IMR-90 (cell line): ENCODE measurements around the gene C10orf95. TPM values are rescaled to one million over a fixed set of nuclear protein-coding genes. Genes with fewer than 3 reads are reported as not detected.

ENCODE experiments used
- ATAC-seq: fragments of 200-7000 bp; cut with Tn5 transposase; 2 replicates; pipeline ENCODE4 v1.9.1; 2020; ENCODE audit warnings: low read depth, mild to moderate bottlenecking, moderate library complexity
- BruUV-seq: library from RNA; stranded (reverse); fragments of 400-500 nt; replicated peaks from 2 replicates; lab custom pipeline; 2021; lab: Mats Ljungman, UMichigan
- CTCF ChIA-PET: fragments of 300-600 bp; formaldehyde crosslinking; extraction: SDS; loops from one replicate; lab custom pipeline; 2021; ENCODE audit warnings: antibody characterized with exemption; lab: Yijun Ruan, JAX
- POLR2A ChIA-PET: fragments of 300-600 bp; sonication (Branson Sonifier 250); formaldehyde crosslinking; loops from one replicate; lab custom pipeline; 2022; ENCODE audit warnings: antibody characterized with exemption; ENCODE audit not compliant: unreplicated experiment; lab: Charles Lee
- DNase-seq: peaks from one replicate; pipeline ENCODE4 v3.0.0; 2013
- H2AFZ ChIP-seq: replicated peaks from 2 replicates; pipeline ENCODE3; 2013; ENCODE audit warnings: low read length, mild to moderate bottlenecking; ENCODE audit not compliant: poor library complexity
- H2AK5ac ChIP-seq: 2 replicates; pipeline ENCODE4 v1.6.1; 2013; ENCODE audit warnings: low read depth, low read length, inconsistent platforms
- H2AK9ac ChIP-seq: replicated peaks from 2 replicates; pipeline ENCODE3; 2013; ENCODE audit warnings: mild to moderate bottlenecking, low read depth, low read length, moderate library complexity; ENCODE audit not compliant: poor library complexity
- H2BK120ac ChIP-seq: 2 replicates; pipeline ENCODE4 v1.6.1; 2013; ENCODE audit warnings: low read depth, low read length, inconsistent platforms
- H2BK15ac ChIP-seq: 3 replicates; pipeline ENCODE4 v1.6.1; 2013; ENCODE audit warnings: low read depth, low read length, inconsistent platforms
- H2BK20ac ChIP-seq: 2 replicates; pipeline ENCODE4 v1.6.1; 2013; ENCODE audit warnings: low read depth, mild to moderate bottlenecking, inconsistent platforms, low read length, moderate library complexity
- H2BK5ac ChIP-seq: 2 replicates; pipeline ENCODE4 v1.6.1; 2013; ENCODE audit warnings: mild to moderate bottlenecking, low read depth, low read length, inconsistent platforms; ENCODE audit not compliant: poor library complexity, severe bottlenecking
- H3K14ac ChIP-seq: replicated peaks from 2 replicates; pipeline ENCODE4 v1.6.1; 2013; ENCODE audit warnings: low read depth, low read length, inconsistent platforms
- H3K18ac ChIP-seq: 2 replicates; pipeline ENCODE4 v1.6.1; 2013; ENCODE audit warnings: low read depth, low read length, control low read depth
- H3K23ac ChIP-seq: 2 replicates; pipeline ENCODE4 v1.6.1; 2013; ENCODE audit warnings: low read depth, low read length, inconsistent platforms
- H3K27ac ChIP-seq: 2 replicates; pipeline ENCODE4 v1.5.1; 2013; ENCODE audit warnings: mild to moderate bottlenecking, control low read depth, low read length; ENCODE audit not compliant: insufficient read depth
- H3K27me3 ChIP-seq: 2 replicates; pipeline ENCODE4 v1.6.1; 2013; ENCODE audit warnings: low read length; ENCODE audit not compliant: control insufficient read depth, insufficient read depth
- H3K36me3 ChIP-seq: 2 replicates; pipeline ENCODE4 v1.6.1; 2013; ENCODE audit warnings: low read length, mixed read lengths; ENCODE audit not compliant: control insufficient read depth, insufficient read depth
- H3K4ac ChIP-seq: 2 replicates; pipeline ENCODE4 v1.6.1; 2013; ENCODE audit warnings: low read depth, low read length, inconsistent platforms
- H3K4me1 ChIP-seq: 2 replicates; pipeline ENCODE4 v1.6.1; 2013; ENCODE audit warnings: low read length, mixed read lengths; ENCODE audit not compliant: control insufficient read depth, insufficient read depth
- H3K4me2 ChIP-seq: 2 replicates; pipeline ENCODE4 v1.6.1; 2013; ENCODE audit warnings: low read depth, mild to moderate bottlenecking, control low read depth, low read length, moderate library complexity
- H3K4me3 ChIP-seq: 2 replicates; pipeline ENCODE4 v1.5.1; 2013; ENCODE audit warnings: low read depth, mild to moderate bottlenecking, control low read depth, low read length, moderate library complexity; ENCODE audit not compliant: insufficient read depth
- H3K56ac ChIP-seq: 2 replicates; pipeline ENCODE4 v1.6.1; 2013; ENCODE audit warnings: low read length, inconsistent platforms; ENCODE audit not compliant: insufficient read depth; ENCODE audit errors: extremely low read depth
- H3K79me1 ChIP-seq, 2 experiments: 2 replicates each; pipeline ENCODE4 v1.6.1; 2013; ENCODE audit warnings: low read length in 2 of 2, inconsistent platforms in 1 of 2, low read depth in 1 of 2
- H3K9ac ChIP-seq: 2 replicates; pipeline ENCODE4 v1.6.1; 2013; ENCODE audit warnings: low read depth, low read length, control low read depth
- H3K9me1 ChIP-seq: 2 replicates; pipeline ENCODE4 v1.6.1; 2013; ENCODE audit warnings: low read length, inconsistent platforms; ENCODE audit not compliant: insufficient read depth
- H3K9me3 ChIP-seq: 2 replicates; pipeline ENCODE4 v1.6.1; 2013; ENCODE audit warnings: low read length; ENCODE audit not compliant: control insufficient read depth, insufficient read depth
- H4K20me1 ChIP-seq: 2 replicates; pipeline ENCODE4 v1.6.1; 2013; ENCODE audit warnings: low read length, inconsistent platforms; ENCODE audit not compliant: insufficient read depth
- H4K5ac ChIP-seq: 2 replicates; pipeline ENCODE4 v1.6.1; 2013; ENCODE audit warnings: mild to moderate bottlenecking, low read depth, low read length, control low read depth
- H4K8ac ChIP-seq, 2 experiments: 2 replicates each; pipeline ENCODE4 v1.6.1; 2013; ENCODE audit warnings: low read depth in 2 of 2, low read length in 2 of 2, control low read depth in 1 of 2, inconsistent platforms in 1 of 2
- H4K91ac ChIP-seq: 2 replicates; pipeline ENCODE4 v1.6.1; 2013; ENCODE audit warnings: low read depth, low read length, inconsistent platforms; ENCODE audit not compliant: insufficient read depth
- CEBPB ChIP-seq: IDR thresholded peaks from 2 replicates; pipeline ENCODE4 v1.6.1; 2012; ENCODE audit warnings: low read depth, low read length, improper control_type of control experiment
- CHD1 ChIP-seq: IDR thresholded peaks from 2 replicates; pipeline ENCODE4 v1.6.1; 2012; ENCODE audit warnings: low read depth, low read length, improper control_type of control experiment
- ELK1 ChIP-seq: fragments of 150-350 bp; IDR thresholded peaks from 2 replicates; pipeline ENCODE4 v1.6.1; 2016; ENCODE audit warnings: low read depth, mild to moderate bottlenecking, low read length, moderate library complexity, borderline replicate concordance
- FOS ChIP-seq: fragments of 150-350 bp; IDR thresholded peaks from 2 replicates; pipeline ENCODE4 v1.6.1; 2016; ENCODE audit warnings: low read depth, low read length
- MAZ ChIP-seq: IDR thresholded peaks from 2 replicates; pipeline ENCODE4 v1.6.1; 2012; ENCODE audit warnings: low read depth, mild to moderate bottlenecking, low read length, improper control_type of control experiment, moderate library complexity, borderline replicate concordance
- MXI1 ChIP-seq: IDR thresholded peaks from 2 replicates; pipeline ENCODE4 v1.6.1; 2012; ENCODE audit warnings: low read depth, mild to moderate bottlenecking, low read length, moderate library complexity, borderline replicate concordance
- NFE2L2 ChIP-seq: fragments of 150-350 bp; IDR thresholded peaks from 2 replicates; pipeline ENCODE4 v1.6.1; 2016; ENCODE audit warnings: low read depth, mild to moderate bottlenecking, low read length
- POLR2A ChIP-seq: IDR thresholded peaks from 2 replicates; pipeline ENCODE4 v1.6.1; 2012; ENCODE audit warnings: mild to moderate bottlenecking, low read depth, low read length
- RAD21 ChIP-seq: IDR thresholded peaks from 2 replicates; pipeline ENCODE4 v1.6.1; 2012; ENCODE audit warnings: low read length, improper control_type of control experiment
- RCOR1 ChIP-seq: IDR thresholded peaks from 2 replicates; pipeline ENCODE4 v1.6.1; 2012; ENCODE audit warnings: mild to moderate bottlenecking, low read length, improper control_type of control experiment; ENCODE audit not compliant: insufficient replicate concordance
- RFX5 ChIP-seq: IDR thresholded peaks from 2 replicates; pipeline ENCODE4 v1.8.0; 2012; ENCODE audit warnings: low read depth, mild to moderate bottlenecking, low read length, moderate library complexity
- SMC3 ChIP-seq: fragments of 150-350 bp; IDR thresholded peaks from 2 replicates; pipeline ENCODE4 v1.6.1; 2016; ENCODE audit warnings: low read depth, mild to moderate bottlenecking, antibody characterized with exemption, low read length, moderate library complexity
- USF2 ChIP-seq: fragments of 150-350 bp; IDR thresholded peaks from 2 replicates; pipeline ENCODE4 v1.6.1; 2017; ENCODE audit warnings: mild to moderate bottlenecking, antibody characterized with exemption, low read length, low read depth
- WGBS, 2 experiments: methylation state at CpG; one replicate each; pipeline versions ENCODE4 v1.1.5 to v1.1.7; 2013; ENCODE audit warnings: missing lambda C conversion rate in 2 of 2; ENCODE audit not compliant: insufficient read length in 1 of 2; ENCODE audit errors: extremely low coverage in 2 of 2; 5-methylcytosine and 5-hydroxymethylcytosine counted together
- dilution Hi-C: fragments of 300-500 bp; cut with HindIII; formaldehyde crosslinking; loops from one replicate; pipeline ENCODE4 v1.14.3; 2018; ENCODE audit warnings: low sequenced_read_pairs; ENCODE audit not compliant: unreplicated experiment
- in situ Hi-C: fragments of 300-500 bp; cut with MboI; formaldehyde crosslinking; loops from 3 replicates; pipeline ENCODE4 v1.14.3; 2019; ENCODE audit warnings: low sequenced_read_pairs, inconsistent platforms, mixed read lengths
- intact Hi-C: fragments of 100-400 bp; cut with micrococcal nuclease; formaldehyde crosslinking; loops from 2 replicates; pipeline ENCODE4 v1.10.0; 2022
- polyA plus RNA-seq, 3 experiments: library from polyadenylated mRNA; depleted of rRNA; stranded (reverse); fragments of >200 nt; gene quantifications; 2 replicates each; pipeline ENCODE4 v1.2.3, GENCODE V29; 2012; ENCODE audit warnings: low replicate concordance in 1 of 3
- total RNA-seq: library from RNA; depleted of rRNA; stranded (reverse); fragments of >200 nt; gene quantifications from 2 replicates; pipeline ENCODE4 v1.2.3, GENCODE V29; 2012
- TF ChIP-seq, protein P1 (sequence below): conservative IDR thresholded peaks from 2 replicates; pipeline ENCODE4 v1.5.1; 2012; ENCODE audit warnings: mild to moderate bottlenecking, low read depth, low read length, improper control_type of control experiment

Gene C10orf95
- total and polyA plus RNA-seq, 2 of the 4 experiments (the other 2 are of a cell fraction), result not detected

DNA sequence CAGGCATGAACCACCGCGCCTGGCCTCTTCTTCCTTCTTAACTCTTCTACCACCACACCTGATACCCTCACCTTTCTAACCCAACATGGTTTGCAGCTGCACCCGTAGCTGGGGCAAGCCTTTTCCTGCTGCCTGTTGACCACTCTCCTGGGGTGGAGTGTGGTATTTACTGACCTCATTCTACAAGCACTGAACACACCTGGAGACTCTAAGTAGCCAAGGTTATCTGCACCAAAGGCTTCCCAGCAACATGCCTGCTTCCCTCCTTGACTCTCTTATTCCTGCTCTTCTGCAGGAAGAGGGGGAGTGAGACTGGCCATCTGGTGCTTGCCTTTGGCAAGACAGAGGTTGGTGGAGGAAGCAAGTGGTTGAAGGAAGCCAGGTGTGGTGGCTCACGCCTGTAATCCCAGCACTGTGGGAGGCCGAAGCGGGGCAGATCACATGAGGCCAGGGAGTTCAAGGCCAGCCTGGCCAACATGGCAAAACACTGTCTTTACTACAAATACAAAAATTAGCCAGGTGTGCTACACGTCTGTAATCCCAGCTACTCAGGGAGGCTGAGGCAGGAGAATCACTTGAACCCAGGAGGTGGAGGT is 41.1 kb upstream of the C10orf95 start:
- Histone ChIP-seq H3K4me3 (no peak overlapping the region), H3K4ac (no peak overlapping the region), H4K91ac (no peak overlapping the region), H3K23ac (no peak overlapping the region), H4K20me1 (peaks cover 63% of the 10 kb centered on the region), H3K27ac (no peak overlapping the region), H2BK5ac (no peak overlapping the region), H3K4me1 (no peaks in the 10 kb centered on the region), H2AK5ac (no peak overlapping the region), H3K9me1 (peaks cover 14% of the 10 kb centered on the region; the same call in 1 of the 2 replicates), H3K27me3 (no peaks in the 10 kb centered on the region), H4K8ac (no peak overlapping the region), H4K5ac (no peak overlapping the region), H3K36me3 (peaks cover 24% of the 10 kb centered on the region), H2AK9ac (no peak overlapping the region), H2BK20ac (no peak overlapping the region), H2BK120ac (no peak overlapping the region), H3K9me3 (no peaks in the 10 kb centered on the region), H3K56ac (no peak overlapping the region), H3K79me1 (peaks cover 25 to 68% of the 10 kb centered on the region in 2 experiments), H2BK15ac (no peak overlapping the region), H3K14ac (no peak overlapping the region), H3K4me2 (no peak overlapping the region), H2AFZ (no peak overlapping the region), H3K9ac (no peak overlapping the region), H3K18ac (no peak overlapping the region)
- ChIA-PET POLR2A (no interaction called here), CTCF (no interaction called here)
- TF ChIP-seq RCOR1 (no peak), NFE2L2 (no peak), CEBPB (no peak), SMC3 (no peak), FOS (no peak), CHD1 (no peak), USF2 (no peak), RAD21 (no peak), MAZ (no peak), MXI1 (no peak), ELK1 (no peak), RFX5 (no peak), POLR2A (no peak)
- TF ChIP-seq, protein P1, sequence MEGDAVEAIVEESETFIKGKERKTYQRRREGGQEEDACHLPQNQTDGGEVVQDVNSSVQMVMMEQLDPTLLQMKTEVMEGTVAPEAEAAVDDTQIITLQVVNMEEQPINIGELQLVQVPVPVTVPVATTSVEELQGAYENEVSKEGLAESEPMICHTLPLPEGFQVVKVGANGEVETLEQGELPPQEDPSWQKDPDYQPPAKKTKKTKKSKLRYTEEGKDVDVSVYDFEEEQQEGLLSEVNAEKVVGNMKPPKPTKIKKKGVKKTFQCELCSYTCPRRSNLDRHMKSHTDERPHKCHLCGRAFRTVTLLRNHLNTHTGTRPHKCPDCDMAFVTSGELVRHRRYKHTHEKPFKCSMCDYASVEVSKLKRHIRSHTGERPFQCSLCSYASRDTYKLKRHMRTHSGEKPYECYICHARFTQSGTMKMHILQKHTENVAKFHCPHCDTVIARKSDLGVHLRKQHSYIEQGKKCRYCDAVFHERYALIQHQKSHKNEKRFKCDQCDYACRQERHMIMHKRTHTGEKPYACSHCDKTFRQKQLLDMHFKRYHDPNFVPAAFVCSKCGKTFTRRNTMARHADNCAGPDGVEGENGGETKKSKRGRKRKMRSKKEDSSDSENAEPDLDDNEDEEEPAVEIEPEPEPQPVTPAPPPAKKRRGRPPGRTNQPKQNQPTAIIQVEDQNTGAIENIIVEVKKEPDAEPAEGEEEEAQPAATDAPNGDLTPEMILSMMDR, result no peak
- dilution Hi-C loops, result no loop called here
- WGBS, 2 experiments, result 100% methylated on average over 2 of the region's 7 CpGs; no CpG with 5 or more reads in 1 of the 2 experiments
- intact Hi-C loops, result no loop called here
- DNase-seq (no peak), ATAC-seq (no peak)
- BruUV-seq, result no TSS peak
- in situ Hi-C loops, result no loop called here
